ENCODE results near the gene DLGAP1. TPM values are rescaled to one million over a fixed set of nuclear protein-coding genes. Genes with fewer than 3 reads are reported as not detected.

Gene DLGAP1
- total RNA-seq, 1 donor from 2014 or later: 0.36 TPM

DNA sequence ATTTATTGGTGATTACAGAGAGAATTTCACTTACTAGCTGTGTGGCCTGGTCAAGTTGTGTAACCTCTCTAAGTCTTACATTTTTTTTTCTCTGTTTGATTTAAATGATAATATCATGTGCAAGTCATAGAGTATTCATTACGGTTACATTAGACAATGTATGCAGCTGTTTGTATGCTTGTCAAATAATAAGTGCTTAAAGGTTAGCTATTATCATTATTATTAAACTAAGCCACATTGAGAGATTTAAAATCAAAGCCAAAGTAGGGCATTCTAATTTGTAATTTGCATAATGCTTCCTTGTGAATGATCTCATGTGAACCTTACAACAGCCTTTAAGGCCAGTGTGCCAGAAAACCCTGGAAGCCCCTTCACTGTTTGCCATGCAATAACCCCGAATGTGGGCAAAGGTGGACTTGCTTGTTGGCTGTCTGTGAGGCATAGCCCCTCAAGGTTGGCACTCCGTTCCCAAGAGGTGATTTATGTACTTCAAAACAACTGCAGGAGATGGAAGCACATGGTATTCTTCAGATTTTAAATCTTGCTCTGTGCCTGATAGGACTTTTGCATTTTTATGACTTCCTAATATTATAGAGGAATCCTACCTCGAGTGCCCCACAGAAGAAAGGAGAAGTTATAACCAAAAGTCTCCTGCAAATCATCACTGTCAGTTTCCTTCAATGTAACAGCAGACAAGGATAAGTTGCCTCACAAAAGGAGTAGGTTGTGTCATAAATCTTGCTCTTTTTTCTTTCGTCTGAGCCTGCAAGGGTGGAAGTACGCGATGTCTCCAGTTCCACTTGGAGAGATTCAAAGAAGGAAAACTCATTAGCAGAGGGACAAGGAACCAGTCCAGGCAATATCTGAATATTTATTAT lies 733.1 kb downstream of the DLGAP1 start:
- no peak overlapping the region for H3K27ac Mint-ChIP-seq
- no peaks in the 10 kb centered on the region for H3K36me3 Mint-ChIP-seq (ENCODE audit: low read depth)
- no peak for DNase-seq (ENCODE audit: low spot score)
- intact Hi-C loops (cut with micrococcal nuclease): no loop called here
- no peaks in the 10 kb centered on the region for H3K4me1 Mint-ChIP-seq (ENCODE audit: low read depth)
- H3K9me3 Mint-ChIP-seq: no peaks in the 10 kb centered on the region
- H3K27me3 Mint-ChIP-seq (ENCODE audit: insufficient read depth): peaks cover 15% of the 10 kb centered on the region
- H3K4me3 Mint-ChIP-seq: no peak overlapping the region

DNA sequence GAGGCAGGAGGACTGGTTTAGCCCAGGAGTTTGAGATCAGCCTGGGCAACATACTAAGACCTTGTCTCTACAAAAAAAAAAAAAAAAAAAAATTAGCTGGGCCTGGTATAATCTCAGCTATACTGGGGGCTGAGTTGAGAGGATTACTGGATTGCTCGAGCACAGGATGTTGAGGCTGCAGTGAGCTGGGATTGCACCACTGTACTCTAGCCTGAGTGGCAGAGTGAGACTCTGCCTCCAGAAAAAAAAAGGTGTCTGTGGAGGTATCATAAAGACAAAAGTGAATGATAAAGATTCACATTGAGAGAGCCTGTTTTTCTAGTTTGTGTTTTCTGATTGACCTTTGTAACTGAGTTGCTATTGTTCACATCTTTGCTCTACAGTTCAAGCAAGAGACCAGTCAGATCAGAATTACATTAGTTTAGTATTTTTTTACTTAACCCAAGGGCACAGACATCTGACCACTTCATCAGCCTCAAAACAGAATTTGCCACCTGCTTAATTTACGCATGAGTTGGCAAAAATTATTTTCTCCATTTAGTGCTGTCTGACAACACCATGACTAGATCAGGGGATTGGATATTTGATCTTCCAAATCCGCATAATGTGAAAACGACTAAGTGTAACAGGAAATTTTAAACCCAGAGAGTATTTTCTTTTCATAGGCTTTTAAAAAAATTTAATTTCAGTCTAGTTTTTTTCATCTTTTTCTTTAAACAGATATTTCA lies 734.1 kb downstream of the DLGAP1 start:
- Mint-ChIP-seq H3K4me1 (ENCODE audit: low read depth) (no peaks in the 10 kb centered on the region), H3K27ac (no peak overlapping the region), H3K4me3 (no peak overlapping the region), H3K36me3 (ENCODE audit: low read depth) (no peaks in the 10 kb centered on the region), H3K27me3 (ENCODE audit: insufficient read depth) (peaks cover 9% of the 10 kb centered on the region), H3K9me3 (no peaks in the 10 kb centered on the region)
- intact Hi-C loops (cut with micrococcal nuclease): no loop called here
- no peak for DNase-seq (ENCODE audit: low spot score)

DNA sequence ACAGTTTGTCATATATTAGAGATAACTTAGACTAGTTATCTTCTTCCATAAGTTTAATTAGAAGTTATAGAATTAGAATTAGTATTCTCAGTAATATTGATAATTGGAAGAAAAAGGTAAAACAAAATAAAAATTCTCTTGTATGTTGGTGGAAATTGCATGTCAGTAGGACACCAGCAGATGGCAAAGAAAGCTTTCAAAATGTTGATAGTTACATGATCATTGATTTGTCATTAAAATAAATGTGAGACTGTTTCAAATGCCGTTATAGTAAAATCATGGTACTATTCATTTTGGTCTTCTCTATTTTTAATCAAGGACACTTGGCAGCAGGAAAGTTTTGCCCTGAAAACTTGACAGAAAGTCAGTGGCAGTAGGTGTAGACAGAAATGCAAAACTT lies 734.9 kb downstream of the DLGAP1 start:
- Mint-ChIP-seq H3K4me1 (ENCODE audit: low read depth) (peaks cover 4% of the 10 kb centered on the region), H3K4me3 (no peak overlapping the region), H3K36me3 (ENCODE audit: low read depth) (no peaks in the 10 kb centered on the region), H3K27ac (no peak overlapping the region), H3K27me3 (ENCODE audit: insufficient read depth) (peaks cover 4% of the 10 kb centered on the region), H3K9me3 (no peaks in the 10 kb centered on the region)
- intact Hi-C loops (cut with micrococcal nuclease): no loop called here
- no peak for DNase-seq (ENCODE audit: low spot score)

DNA sequence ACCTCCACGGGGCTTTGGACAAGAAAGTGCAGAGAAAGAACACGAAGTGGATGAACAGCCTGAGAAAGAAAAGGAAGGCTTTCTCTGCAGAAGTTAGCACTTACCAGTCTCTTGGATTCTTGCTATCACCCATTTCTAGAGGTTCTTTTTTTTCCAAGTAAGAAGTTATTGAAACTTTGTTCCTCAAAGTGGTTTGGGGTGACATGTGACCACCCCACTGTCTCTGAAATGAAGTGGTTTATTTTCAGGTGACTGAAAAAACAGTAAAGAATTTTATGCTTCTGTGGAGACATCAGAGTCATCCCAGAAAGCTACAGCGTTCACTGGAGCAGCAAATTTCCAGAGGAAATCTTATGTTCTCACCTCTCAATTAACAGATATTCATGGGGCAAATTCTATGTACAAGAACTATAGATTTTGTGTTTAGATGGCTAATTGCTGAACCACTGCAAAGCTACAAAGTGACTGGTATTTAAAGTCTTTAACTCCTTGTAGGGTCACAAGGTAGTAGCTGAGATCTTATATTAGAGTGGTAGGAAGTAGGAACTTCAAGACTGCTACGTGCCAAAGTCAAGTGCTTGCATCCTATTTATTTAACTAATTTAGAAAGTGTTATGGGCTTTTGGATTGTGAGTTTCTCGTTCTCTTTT lies 737.6 kb downstream of the DLGAP1 start:
- no peak for DNase-seq (ENCODE audit: low spot score)
- intact Hi-C loops (cut with micrococcal nuclease): no loop called here
- Mint-ChIP-seq H3K9me3 (no peaks in the 10 kb centered on the region), H3K36me3 (ENCODE audit: low read depth) (no peaks in the 10 kb centered on the region), H3K27ac (no peak overlapping the region), H3K4me1 (ENCODE audit: low read depth) (peaks cover 5% of the 10 kb centered on the region), H3K4me3 (no peak overlapping the region), H3K27me3 (ENCODE audit: insufficient read depth) (no peaks in the 10 kb centered on the region)

DNA sequence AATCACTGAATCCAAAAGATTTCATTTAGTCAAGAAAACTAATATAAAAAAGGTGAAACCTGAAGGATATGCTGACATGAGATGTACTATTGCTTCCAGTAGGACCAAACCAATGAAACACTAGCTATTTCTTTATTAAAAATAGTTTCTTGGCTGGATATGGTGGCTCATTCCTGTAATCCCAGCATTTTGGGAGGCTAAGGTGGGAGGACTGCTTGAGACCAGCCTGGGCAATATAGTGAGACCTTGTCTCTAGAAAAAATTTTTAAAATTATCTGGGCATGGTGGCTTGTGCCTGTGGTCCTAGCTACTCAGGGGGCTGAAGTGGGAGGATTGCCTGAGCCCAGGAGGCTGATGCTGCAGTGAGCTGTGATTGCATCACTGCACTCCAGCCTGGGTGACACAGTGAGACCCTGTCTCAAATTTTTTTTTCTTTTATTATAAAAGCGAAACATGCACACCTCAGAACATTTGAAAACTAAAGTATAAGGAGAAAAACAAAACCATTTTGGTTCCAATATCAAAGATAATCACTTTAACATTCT lies 738.9 kb downstream of the DLGAP1 start:
- Mint-ChIP-seq H3K4me3 (no peak overlapping the region), H3K9me3 (no peaks in the 10 kb centered on the region), H3K36me3 (ENCODE audit: low read depth) (no peaks in the 10 kb centered on the region), H3K4me1 (ENCODE audit: low read depth) (peaks cover 5% of the 10 kb centered on the region), H3K27me3 (ENCODE audit: insufficient read depth) (peaks cover 4% of the 10 kb centered on the region), H3K27ac (no peak overlapping the region)
- intact Hi-C loops (cut with micrococcal nuclease): no loop called here
- no peak for DNase-seq (ENCODE audit: low spot score)

DNA sequence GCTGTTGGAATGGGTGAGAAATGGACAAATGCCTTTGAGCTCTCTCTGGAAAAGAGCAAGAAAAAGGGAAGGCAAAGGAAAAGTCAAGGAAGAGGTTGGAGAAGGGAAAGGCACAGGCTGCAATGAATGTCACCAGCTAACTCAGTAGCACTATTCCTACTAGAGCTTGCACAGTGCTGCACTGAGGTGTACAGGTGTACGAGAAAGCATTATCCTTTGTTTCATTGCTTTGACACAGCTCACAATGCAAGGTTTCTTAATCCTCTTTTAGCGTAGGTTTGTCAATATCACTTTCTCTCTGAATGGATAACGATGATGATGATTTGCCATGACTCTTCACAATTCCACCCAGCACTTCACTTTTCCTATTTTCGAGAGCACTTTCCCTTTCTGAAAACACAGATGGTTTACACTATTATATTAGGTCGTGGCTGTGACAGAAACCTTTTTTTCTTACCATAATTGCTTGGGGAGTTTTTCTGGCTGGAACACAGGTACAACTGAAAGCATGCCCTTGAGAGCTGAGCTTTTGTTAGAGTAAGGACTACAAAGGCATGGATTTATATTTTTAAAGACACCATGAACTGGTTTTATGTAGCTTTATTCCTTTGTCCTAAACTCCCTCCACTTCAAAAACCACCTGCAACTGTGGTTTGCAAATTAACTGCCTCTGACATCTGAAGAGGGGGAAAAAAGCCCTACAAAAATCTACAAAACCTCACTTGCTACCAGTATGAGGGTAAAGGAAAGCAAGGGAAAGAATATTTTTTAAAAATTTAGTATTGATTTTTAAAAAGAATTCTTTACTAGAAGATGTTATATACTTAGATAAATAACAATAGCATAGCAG lies 739.7 kb downstream of the DLGAP1 start:
- Mint-ChIP-seq H3K27me3 (ENCODE audit: insufficient read depth) (peaks cover 4% of the 10 kb centered on the region), H3K9me3 (no peaks in the 10 kb centered on the region), H3K4me3 (no peak overlapping the region), H3K4me1 (ENCODE audit: low read depth) (peaks cover 5% of the 10 kb centered on the region), H3K36me3 (ENCODE audit: low read depth) (no peaks in the 10 kb centered on the region), H3K27ac (no peak overlapping the region)
- intact Hi-C loops (cut with micrococcal nuclease): no loop called here
- DNase-seq (ENCODE audit: low spot score): no peak

DNA sequence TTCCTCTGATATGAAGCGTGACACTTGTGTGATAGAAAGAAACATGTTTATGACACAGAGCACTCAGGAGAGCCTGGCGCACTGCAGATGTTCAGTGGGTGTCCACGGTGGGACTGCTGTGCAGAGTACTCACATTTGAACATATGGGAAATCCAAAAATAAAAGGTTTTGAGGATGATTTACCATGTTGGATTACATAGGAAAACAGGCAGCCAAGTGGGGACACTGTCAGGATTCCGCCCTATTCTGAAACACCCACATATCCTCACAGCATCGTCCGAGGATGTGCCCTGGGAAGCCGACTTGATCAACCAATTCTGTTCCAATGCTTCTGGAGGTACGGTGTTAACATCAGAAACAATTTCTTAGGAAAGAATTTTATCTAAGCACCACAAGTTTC lies 741.4 kb downstream of the DLGAP1 start:
- intact Hi-C loops (cut with micrococcal nuclease): no loop called here

DNA sequence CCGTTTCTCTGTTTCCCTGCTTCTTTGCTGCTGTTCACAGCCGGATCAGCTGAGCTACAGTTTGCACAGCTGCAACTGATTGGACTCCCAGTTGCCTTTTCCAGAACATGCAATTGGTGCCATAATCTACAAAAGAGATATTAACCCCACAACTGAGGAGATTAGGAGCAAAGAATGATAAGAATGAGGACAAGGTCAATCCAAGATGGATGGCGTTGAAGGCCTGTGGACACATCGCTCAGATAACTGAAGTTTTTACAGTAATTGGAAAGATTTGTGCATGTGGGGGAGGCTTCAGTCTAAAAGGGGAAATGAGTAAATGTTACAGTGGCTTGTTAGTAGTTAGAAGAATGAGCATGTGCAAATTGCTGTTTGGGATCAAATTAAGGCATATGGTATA lies 741.9 kb downstream of the DLGAP1 start:
- intact Hi-C loops (cut with micrococcal nuclease): no loop called here
- H3K4me3 Mint-ChIP-seq: no peak overlapping the region
- no peaks in the 10 kb centered on the region for H3K9me3 Mint-ChIP-seq
- no peak for DNase-seq (ENCODE audit: low spot score)
- peaks cover 17% of the 10 kb centered on the region for H3K27me3 Mint-ChIP-seq (ENCODE audit: insufficient read depth)
- peaks cover 5% of the 10 kb centered on the region for H3K4me1 Mint-ChIP-seq (ENCODE audit: low read depth)
- no peak overlapping the region for H3K27ac Mint-ChIP-seq
- no peaks in the 10 kb centered on the region for H3K36me3 Mint-ChIP-seq (ENCODE audit: low read depth)

More for the DNA sequence above, 741.4 kb downstream of the DLGAP1 start:
- Mint-ChIP-seq H3K9me3 (no peaks in the 10 kb centered on the region), H3K36me3 (ENCODE audit: low read depth) (no peaks in the 10 kb centered on the region), H3K4me3 (no peak overlapping the region), H3K4me1 (ENCODE audit: low read depth) (peaks cover 5% of the 10 kb centered on the region), H3K27me3 (ENCODE audit: insufficient read depth) (peaks cover 12% of the 10 kb centered on the region), H3K27ac (no peak overlapping the region)
- no peak for DNase-seq (ENCODE audit: low spot score)

DNA sequence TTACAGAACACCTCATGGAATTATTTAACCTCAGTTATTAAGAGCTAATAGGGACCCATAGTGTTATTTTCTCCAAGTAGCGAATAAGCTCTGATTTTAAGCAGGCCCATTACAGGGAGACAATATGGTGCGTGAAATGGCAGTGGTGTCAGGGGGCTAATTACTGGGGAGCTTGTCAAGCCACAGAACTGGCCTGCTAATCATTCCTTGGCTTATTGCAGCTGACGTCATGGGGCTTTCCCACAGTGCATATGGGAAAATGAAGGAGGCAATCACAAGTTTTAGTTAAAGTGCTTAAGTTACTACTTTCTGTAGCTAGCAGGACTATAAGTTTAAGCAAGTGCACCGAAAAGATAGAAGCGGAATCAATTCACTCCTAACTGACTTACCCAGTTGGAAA lies 742.6 kb downstream of the DLGAP1 start:
- no peak for DNase-seq (ENCODE audit: low spot score)
- Mint-ChIP-seq H3K4me1 (ENCODE audit: low read depth) (peaks cover 5% of the 10 kb centered on the region), H3K27ac (no peak overlapping the region), H3K27me3 (ENCODE audit: insufficient read depth) (peaks cover 18% of the 10 kb centered on the region), H3K4me3 (no peak overlapping the region), H3K36me3 (ENCODE audit: low read depth) (no peaks in the 10 kb centered on the region), H3K9me3 (no peaks in the 10 kb centered on the region)
- intact Hi-C loops (cut with micrococcal nuclease): no loop called here

DNA sequence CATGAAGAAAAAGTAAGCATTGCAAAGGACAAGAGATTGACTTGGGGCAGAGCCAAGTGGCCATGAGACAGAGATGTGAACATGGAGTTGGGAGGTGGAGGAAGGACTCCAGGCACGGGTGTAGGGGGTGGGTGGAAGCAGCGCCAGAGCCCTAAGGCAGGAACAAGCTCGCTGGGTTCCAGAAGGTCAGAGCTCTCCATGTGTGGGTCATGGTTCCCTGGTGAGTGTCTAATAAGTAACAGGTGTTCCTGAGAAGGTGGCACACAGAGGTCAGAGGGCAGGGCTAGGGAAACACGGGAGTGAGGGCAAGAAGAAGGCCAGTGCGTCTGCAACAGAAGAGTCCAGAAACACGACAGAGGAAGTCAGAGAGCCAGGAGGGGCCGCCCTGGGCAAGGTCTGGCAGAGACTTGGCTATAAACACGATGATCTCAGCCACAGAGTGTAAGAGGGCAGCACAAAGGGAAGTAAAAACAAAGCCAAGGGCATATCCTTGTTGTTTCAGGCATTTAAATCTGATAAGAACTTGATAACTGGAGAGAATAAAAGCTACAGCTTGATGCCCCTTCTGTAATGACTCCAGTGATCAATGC lies 744.3 kb downstream of the DLGAP1 start:
- no peak overlapping the region for H3K4me3 Mint-ChIP-seq
- no peaks in the 10 kb centered on the region for H3K36me3 Mint-ChIP-seq (ENCODE audit: low read depth)
- peaks cover 5% of the 10 kb centered on the region for H3K4me1 Mint-ChIP-seq (ENCODE audit: low read depth)
- H3K9me3 Mint-ChIP-seq: no peaks in the 10 kb centered on the region
- no peak overlapping the region for H3K27ac Mint-ChIP-seq
- DNase-seq (ENCODE audit: low spot score): no peak
- peaks cover 24% of the 10 kb centered on the region for H3K27me3 Mint-ChIP-seq (ENCODE audit: insufficient read depth)
- intact Hi-C loops (cut with micrococcal nuclease): no loop called here

DNA sequence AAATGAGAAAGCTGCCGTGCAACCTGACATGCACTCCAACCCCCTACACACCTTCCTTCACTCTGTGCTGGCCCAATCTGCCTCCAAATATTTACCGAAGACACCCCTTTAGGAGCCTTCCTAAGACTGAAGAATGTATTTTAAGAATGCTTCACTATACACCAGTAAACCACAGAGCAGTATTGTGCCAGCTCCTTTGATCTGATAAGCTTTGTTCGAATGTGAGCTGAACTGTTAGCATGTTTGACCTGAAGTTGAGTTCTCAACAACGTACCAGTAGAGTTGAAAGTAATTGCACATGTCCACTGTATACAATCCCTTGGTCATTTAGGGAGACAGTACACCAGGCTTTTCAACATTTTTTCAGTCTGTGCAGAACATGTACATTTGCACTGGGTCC lies 745.9 kb downstream of the DLGAP1 start:
- no peak for DNase-seq (ENCODE audit: low spot score)
- Mint-ChIP-seq H3K4me1 (ENCODE audit: low read depth) (no peaks in the 10 kb centered on the region), H3K36me3 (ENCODE audit: low read depth) (no peaks in the 10 kb centered on the region), H3K27ac (no peak overlapping the region), H3K9me3 (no peaks in the 10 kb centered on the region), H3K27me3 (ENCODE audit: insufficient read depth) (peaks cover 24% of the 10 kb centered on the region), H3K4me3 (no peak overlapping the region)
- intact Hi-C loops (cut with micrococcal nuclease): loop anchor here (10.0 kb wide), 1 partner anchor 166 kb away; no protein-coding TSS in a partner anchor

All from activated T-helper 1 cell treated with anti-CD3 and anti-CD28 coated beads, Interleukin-12 subunit alpha, Interleukin-12 subunit beta, Interleukin-2, Interleukin-4 antibody, amounts not matched to agents 30 ng/mL and 10 ng/mL and 1 ng/mL, durations not matched to agents 14 hours and 24 hours and 36 hours (primary cell).